Retinal pigment epithelial cell (primary cell): ENCODE results near the gene HS3ST5.

Source experiments
- DNase-seq: peaks from one replicate; pipeline ENCODE4 v3.0.0-alpha.2; 2010; ENCODE audit warnings: low read depth
- H3K4me3 ChIP-seq: 2 replicates; pipeline ENCODE4 v1.5.1; 2011; ENCODE audit warnings: mild to moderate bottlenecking, low read length, control low read depth, moderate library complexity
- TF ChIP-seq, protein P1 (sequence below): conservative IDR thresholded peaks from 2 replicates; pipeline ENCODE4 v1.5.1; 2011; ENCODE audit warnings: low read depth, low read length, control low read depth, inconsistent platforms

Gene HS3ST5

DNA sequence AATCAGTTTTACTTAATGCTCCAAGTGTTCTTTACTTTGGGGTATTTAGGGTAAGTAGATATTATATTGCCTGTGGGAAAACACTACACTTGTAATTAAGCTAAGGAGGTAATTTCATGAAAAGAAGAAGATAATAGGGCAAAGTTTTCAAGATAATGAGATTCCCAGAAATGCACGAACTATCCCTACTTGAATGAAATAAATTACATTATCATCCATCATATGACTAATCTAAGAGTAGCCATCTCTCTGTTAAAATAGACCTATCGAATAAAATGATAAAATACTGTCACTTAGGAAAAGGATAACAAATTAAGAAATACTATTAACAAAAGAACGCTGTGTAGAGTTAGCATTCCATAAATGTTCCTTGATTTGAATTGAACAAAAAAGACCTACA lies 236.8 kb downstream of the HS3ST5 start:
- H3K4me3 ChIP-seq = no peak overlapping the region
- TF ChIP-seq, protein P1, sequence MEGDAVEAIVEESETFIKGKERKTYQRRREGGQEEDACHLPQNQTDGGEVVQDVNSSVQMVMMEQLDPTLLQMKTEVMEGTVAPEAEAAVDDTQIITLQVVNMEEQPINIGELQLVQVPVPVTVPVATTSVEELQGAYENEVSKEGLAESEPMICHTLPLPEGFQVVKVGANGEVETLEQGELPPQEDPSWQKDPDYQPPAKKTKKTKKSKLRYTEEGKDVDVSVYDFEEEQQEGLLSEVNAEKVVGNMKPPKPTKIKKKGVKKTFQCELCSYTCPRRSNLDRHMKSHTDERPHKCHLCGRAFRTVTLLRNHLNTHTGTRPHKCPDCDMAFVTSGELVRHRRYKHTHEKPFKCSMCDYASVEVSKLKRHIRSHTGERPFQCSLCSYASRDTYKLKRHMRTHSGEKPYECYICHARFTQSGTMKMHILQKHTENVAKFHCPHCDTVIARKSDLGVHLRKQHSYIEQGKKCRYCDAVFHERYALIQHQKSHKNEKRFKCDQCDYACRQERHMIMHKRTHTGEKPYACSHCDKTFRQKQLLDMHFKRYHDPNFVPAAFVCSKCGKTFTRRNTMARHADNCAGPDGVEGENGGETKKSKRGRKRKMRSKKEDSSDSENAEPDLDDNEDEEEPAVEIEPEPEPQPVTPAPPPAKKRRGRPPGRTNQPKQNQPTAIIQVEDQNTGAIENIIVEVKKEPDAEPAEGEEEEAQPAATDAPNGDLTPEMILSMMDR = no peak
- no peak for DNase-seq

DNA sequence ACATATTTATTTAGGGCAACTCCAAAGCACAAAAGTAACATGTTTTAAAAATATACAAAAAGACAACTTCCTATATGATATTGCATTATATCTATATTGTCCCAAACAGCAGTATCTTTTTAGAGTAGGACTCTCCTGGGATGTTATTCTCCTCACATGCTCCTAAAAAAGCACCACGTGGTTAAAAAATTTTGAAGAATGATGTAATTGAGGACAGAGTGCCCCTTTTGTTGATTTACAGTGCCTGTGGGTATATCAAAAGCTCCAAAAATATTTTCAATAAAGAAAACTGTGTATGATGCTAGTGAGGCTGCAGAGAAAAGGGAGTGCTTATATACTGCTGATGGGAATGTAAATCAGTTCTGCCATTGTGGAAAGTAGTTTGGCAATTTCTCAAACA lies 241.6 kb downstream of the HS3ST5 start:
- TF ChIP-seq, protein P1 = no peak
- DNase-seq = no peak
- H3K4me3 ChIP-seq = no peak overlapping the region

DNA sequence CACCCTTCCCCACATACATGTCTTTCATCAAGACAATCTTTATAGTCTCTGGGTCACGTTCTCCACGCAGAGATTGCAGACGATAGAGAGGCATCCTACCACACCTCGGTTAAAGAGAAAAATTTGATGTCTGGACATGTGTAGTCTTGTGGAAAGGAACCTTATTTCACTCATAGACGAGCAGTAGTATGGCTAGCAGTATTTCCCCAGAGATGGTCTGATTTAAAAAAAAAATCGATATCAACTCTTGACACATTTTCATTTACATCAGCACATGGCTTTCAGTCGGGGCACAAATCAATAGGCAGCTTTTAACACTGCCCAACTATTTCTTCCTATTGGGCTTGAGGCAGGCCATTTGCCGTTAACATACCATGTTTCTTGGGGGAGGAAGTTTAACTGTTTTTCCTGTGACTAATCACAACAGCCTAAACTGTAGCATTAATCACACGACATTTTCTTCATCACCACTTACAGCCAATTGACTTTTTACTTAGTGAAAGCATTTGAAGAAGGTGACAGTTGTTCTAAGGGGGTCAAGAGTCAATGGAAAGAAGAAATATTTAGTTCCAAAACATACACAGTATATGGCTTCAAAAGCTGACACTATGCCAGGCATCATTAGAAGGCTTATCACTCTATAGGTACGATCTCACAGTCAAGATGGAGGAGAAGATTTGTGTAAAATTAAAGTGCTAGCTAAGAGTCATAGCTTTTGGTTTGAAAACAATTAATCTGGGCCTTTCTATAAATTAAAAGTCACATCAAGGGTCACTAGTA lies 242.4 kb downstream of the HS3ST5 start:
- DNase-seq = no peak
- no peak overlapping the region for H3K4me3 ChIP-seq
- TF ChIP-seq, protein P1 = no peak

DNA sequence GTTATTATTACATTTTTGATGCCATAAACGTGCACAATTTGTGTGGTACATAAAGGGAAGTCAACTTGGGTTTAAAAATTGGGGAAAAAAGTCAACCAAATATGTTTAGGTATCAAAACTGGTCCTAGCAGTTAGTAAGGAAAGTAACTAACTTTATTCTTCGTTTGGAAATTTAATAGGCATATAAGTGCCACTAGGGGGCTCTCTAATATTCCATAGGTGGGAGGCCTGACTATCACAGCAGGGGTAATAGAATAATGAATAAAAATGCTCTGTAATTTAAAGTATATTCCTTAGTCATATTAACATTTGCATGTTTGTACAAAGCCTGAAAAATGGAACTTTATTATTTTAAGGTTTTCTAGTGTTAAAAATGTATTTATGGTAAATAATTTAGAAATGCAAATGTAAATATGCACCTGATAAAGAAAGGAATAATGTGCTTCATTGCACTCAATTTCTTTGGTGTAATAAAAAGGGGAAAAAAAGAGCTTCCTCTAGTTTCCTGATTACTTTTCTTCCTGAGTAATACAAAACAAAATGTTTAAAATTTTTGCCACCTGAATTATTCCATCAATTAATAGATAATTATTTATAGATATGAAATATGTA lies 246.2 kb downstream of the HS3ST5 start:
- TF ChIP-seq, protein P1 = peak; percentile 73
- no peak for DNase-seq
- no peak overlapping the region for H3K4me3 ChIP-seq

DNA sequence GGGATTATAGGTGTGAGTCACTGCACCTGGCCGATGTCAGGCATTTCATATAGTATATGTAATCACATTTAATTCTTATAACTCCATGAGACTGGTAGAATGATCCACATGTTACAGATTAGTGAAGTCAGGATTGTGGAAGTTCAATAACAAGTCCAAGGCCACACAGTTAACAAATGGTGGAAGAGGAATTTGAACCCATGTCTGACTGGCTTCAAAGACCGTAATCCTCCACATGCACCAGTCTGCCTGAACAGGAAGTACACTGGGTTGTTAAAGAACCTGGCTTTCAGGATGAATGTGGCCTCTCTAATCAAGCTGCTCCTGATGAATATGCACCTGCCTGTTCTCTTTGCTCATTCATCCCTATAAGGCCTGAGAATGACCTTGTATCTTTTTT lies 249.9 kb downstream of the HS3ST5 start:
- TF ChIP-seq, protein P1 = no peak
- DNase-seq = no peak
- H3K4me3 ChIP-seq = no peak overlapping the region

DNA sequence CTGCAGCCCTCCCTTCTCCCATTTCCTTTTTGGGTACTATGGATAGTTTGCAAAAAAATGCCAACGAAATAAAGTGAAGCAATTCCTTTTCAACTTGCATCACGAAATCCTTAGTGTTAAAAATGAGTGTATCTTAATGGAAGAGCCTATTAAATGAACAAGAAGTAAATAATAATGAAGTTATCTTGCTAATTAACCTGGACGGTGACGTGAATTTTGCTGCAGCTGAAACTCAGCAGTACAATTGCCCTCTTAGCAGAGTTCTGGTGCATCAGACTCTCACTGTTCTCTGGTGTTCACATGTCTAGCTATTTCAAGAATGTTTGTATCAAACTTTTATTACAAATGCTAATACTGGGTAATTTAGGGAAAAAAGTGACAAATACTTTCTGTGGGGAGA lies 252.2 kb downstream of the HS3ST5 start:
- H3K4me3 ChIP-seq = no peak overlapping the region
- TF ChIP-seq, protein P1 = no peak
- no peak for DNase-seq

DNA sequence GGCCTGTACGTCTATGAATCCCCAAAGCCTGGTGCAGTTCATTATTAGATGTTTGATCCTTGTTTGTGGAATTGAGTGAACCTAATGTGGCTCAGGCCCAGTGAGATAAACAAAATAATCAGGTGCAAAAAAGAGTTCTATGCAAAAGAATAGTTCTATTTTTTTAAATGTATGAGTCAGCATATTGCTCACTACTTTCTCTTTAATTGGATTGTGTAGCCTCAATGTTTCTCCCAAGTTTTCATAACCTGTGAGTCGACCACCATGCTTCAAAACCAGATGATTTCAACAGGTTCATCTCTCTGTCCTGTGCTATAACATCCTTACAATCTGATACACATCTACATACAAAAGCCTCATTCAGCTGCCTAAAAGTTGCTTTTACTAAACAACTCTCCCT lies 255.3 kb downstream of the HS3ST5 start:
- TF ChIP-seq, protein P1 = no peak
- DNase-seq = no peak
- no peak overlapping the region for H3K4me3 ChIP-seq
